Sigmoid colon (tissue), 7 donors: ENCODE data around the gene ANXA3. TPM values are rescaled to one million over a fixed set of nuclear protein-coding genes. Genes with fewer than 3 reads are reported as not detected.

ENCODE experiments used
- DNase-seq: peaks from one replicate; pipeline ENCODE4 v3.0.0-alpha.2; 2019
- H3K27ac ChIP-seq, 4 donors: fragments of 200-600 bp; sonication (generic); one replicate each; pipeline ENCODE4 v1.5.1; 2016 to 2019; ENCODE audit warnings: mild to moderate bottlenecking in 1 of 4
- H3K27me3 ChIP-seq, 3 donors: fragments of 200-600 bp; sonication (generic); one replicate each; pipeline ENCODE4 v1.5.1; 2019; ENCODE audit warnings: mild to moderate bottlenecking in 1 of 3
- H3K36me3 ChIP-seq, 4 donors: fragments of 200-600 bp; sonication (generic); one replicate each; pipeline ENCODE4 v1.5.1; 2016 to 2019
- H3K4me1 ChIP-seq, 4 donors: fragments of 200-600 bp; sonication (generic); one replicate each; pipeline ENCODE4 v1.5.1; 2017 to 2019
- H3K4me3 ChIP-seq, 4 donors: fragments of 200-600 bp; sonication (generic); one replicate each; pipeline ENCODE4 v1.5.1; 2017 to 2019; ENCODE audit warnings: mild to moderate bottlenecking in 2 of 4, moderate library complexity in 1 of 4
- H3K9me3 ChIP-seq, 4 donors: fragments of 200-600 bp in 3 of 4; sonication (generic) in 3 of 4; one replicate each; pipeline versions ENCODE4 v1.5.1 to v1.6.1; 2013 to 2019
- CTCF ChIP-seq, 4 experiments: fragments of 450-650 bp in 3 of 4; fragments of 200-600 bp in 1 of 4; IDR thresholded peaks; one replicate each; pipeline ENCODE4 v1.5.1; 2016 to 2019; ENCODE audit warnings: antibody characterized with exemption in 4 of 4, mild to moderate bottlenecking in 3 of 4, moderate library complexity in 2 of 4
- EP300 ChIP-seq, 4 donors: sonication (generic); formaldehyde crosslinking; IDR thresholded peaks; one replicate each; pipeline ENCODE4 v1.6.1; 2017; ENCODE audit warnings: antibody characterized with exemption in 4 of 4
- POLR2A ChIP-seq, 2 donors: fragments of 450-650 bp; IDR thresholded peaks; one replicate each; pipeline ENCODE4 v1.6.1; 2016; ENCODE audit warnings: antibody characterized with exemption in 2 of 2, mild to moderate bottlenecking in 2 of 2, moderate library complexity in 2 of 2
- POLR2AphosphoS5 ChIP-seq, 4 donors: sonication (generic); formaldehyde crosslinking; IDR thresholded peaks; one replicate each; pipeline ENCODE4 v1.6.1; 2017; ENCODE audit warnings: antibody characterized with exemption in 4 of 4
- WGBS, 2 donors: extraction: QIAGEN DNeasy Blood & Tissue Kit; methylation state at CpG; one replicate each; pipeline ENCODE4 v1.1.7; 2013; 5-methylcytosine and 5-hydroxymethylcytosine counted together
- intact Hi-C: fragments of 100-400 bp; cut with DNase I; formaldehyde crosslinking; loops from one replicate; pipeline ENCODE4 v1.15.1; 2023
- polyA plus RNA-seq, 3 donors: library from polyadenylated mRNA; stranded (reverse); fragments of 200-250 nt; gene quantifications; one replicate each; pipeline ENCODE4 v1.2.3, GENCODE V29; 2013
- total RNA-seq, 4 donors: library from RNA; depleted of rRNA; stranded (reverse); fragments of >200 nt; gene quantifications; one replicate each; pipeline ENCODE4 v1.1.0, GENCODE V29; 2016
- donor health status: healthy with polysubstance abuse.
- donor health status: Bipolar disorder and iron deficiency.
- donor health status: healthy.

Gene ANXA3
- total and polyA plus RNA-seq, 7 donors = 17.8 to 109 (median 46.4) TPM

DNA sequence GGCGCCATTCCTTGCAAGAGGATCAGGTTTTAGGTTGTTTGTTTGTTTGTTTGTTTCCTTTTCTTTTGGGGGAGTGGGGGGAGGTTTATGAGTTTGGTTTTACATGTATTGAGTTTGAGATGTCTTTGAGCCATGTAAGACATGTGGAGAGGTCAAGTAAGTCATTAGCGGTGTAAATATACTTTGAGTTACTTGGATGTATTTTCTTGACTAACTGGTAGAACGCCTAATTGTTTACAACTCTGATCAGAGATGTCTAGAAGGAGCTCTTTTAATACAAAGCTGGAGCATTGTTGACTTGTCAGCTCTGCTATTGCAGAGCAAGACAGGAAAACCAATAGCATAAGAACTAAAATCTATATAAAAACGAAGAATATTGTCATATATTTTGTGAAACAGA lies 57.1 kb downstream of the ANXA3 start:
- intact Hi-C loops = no loop called here
- H3K4me3 ChIP-seq = no peak overlapping the region
- TF ChIP-seq POLR2AphosphoS5 (IDR thresholded peaks at IDR 0.05) (no peak), EP300 (IDR thresholded peaks at IDR 0.05) (no peak), CTCF (IDR thresholded peaks at IDR 0.05) (no peak), POLR2A (IDR thresholded peaks at IDR 0.05) (no peak)
- H3K27me3 ChIP-seq = no peaks in the 10 kb centered on the region
- no peaks in the 10 kb centered on the region for H3K9me3 ChIP-seq
- no peak overlapping the region for H3K27ac ChIP-seq
- DNase-seq = no peak
- 88 to 89% methylated on average over 4 of the region's 4 CpGs for WGBS, 2 donors
- no peaks in the 10 kb centered on the region for H3K4me1 ChIP-seq
- H3K36me3 ChIP-seq = peaks cover 0 to 18% (median 0%) of the 10 kb centered on the region in 4 donors

DNA sequence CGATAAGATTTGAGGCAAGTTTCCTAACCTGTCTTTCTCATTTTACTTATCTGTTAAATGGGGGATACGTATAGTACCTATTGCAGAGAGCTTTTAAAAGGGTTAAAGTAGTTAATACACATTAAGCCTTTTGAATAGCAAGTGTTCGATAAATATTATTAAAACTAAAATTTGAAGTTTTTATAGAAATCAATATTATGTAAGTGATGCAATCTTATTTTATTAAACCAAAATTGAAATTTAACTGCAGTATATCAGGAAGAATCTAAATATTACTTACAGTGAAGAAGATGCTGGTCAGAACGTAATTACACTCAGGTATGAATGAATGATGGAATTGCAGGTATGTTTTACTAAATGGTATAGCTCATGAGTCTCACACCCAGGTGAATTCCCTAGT lies 58.0 kb downstream of the ANXA3 start:
- Histone ChIP-seq H3K4me1 (no peaks in the 10 kb centered on the region), H3K9me3 (no peaks in the 10 kb centered on the region), H3K27me3 (no peaks in the 10 kb centered on the region), H3K4me3 (no peak overlapping the region), H3K36me3 (peaks cover 0 to 15% (median 0%) of the 10 kb centered on the region in 4 donors), H3K27ac (no peak overlapping the region)
- DNase-seq = no peak
- 74 to 94% methylated on average over 4 of the region's 4 CpGs for WGBS, 2 donors
- no peak for TF ChIP-seq POLR2A (IDR thresholded peaks at IDR 0.05)
- no peak for TF ChIP-seq EP300 (IDR thresholded peaks at IDR 0.05)
- TF ChIP-seq CTCF (IDR thresholded peaks at IDR 0.05) = no peak
- no peak for TF ChIP-seq POLR2AphosphoS5 (IDR thresholded peaks at IDR 0.05)
- intact Hi-C loops = no loop called here

GRCh38 chr4:78610546-78611214 lies 59.1 kb downstream of the ANXA3 start:
- intact Hi-C loops = no loop called here
- TF ChIP-seq EP300 (IDR thresholded peaks at IDR 0.05) = no peak
- no peak for TF ChIP-seq CTCF (IDR thresholded peaks at IDR 0.05)
- no peak for TF ChIP-seq POLR2AphosphoS5 (IDR thresholded peaks at IDR 0.05)
- TF ChIP-seq POLR2A (IDR thresholded peaks at IDR 0.05) = no peak
- Histone ChIP-seq H3K9me3 (no peaks in the 10 kb centered on the region), H3K4me3 (no peak overlapping the region), H3K36me3 (peaks cover 0 to 8% (median 0%) of the 10 kb centered on the region in 4 donors), H3K27ac (no peak overlapping the region), H3K27me3 (no peaks in the 10 kb centered on the region), H3K4me1 (peaks cover 0 to 3% (median 0%) of the 10 kb centered on the region in 4 donors)
- no peak for DNase-seq
- WGBS, 2 donors = 71 to 92% methylated on average over 3 of the region's 3 CpGs

- H3K27ac ChIP-seq = no peak overlapping the region
- DNase-seq = no peak
- H3K36me3 ChIP-seq = peaks cover 0 to 4% (median 0%) of the 10 kb centered on the region in 4 donors
- TF ChIP-seq POLR2AphosphoS5 (IDR thresholded peaks at IDR 0.05) (no peak), CTCF (IDR thresholded peaks at IDR 0.05) (no peak), POLR2A (IDR thresholded peaks at IDR 0.05) (no peak), EP300 (IDR thresholded peaks at IDR 0.05) (no peak)
- no peaks in the 10 kb centered on the region for H3K9me3 ChIP-seq
- intact Hi-C loops = no loop called here
- H3K4me1 ChIP-seq = peaks cover 0 to 8% (median 0%) of the 10 kb centered on the region in 4 donors
- H3K4me3 ChIP-seq = no peak overlapping the region
- H3K27me3 ChIP-seq = no peaks in the 10 kb centered on the region
- WGBS, 2 donors = 75 to 84% methylated on average over 2 of the region's 2 CpGs
These were observed 59.6 kb downstream of the ANXA3 start for GRCh38 chr4:78611215-78611558.
